Measurements from ENCODE around the gene POU2F2. TPM values are rescaled to one million over a fixed set of nuclear protein-coding genes. Genes with fewer than 3 reads are reported as not detected.
A peak's percentile ranks its signal among the peaks of the same experiment; 100 is the strongest.

The POU2F2 gene
- total and polyA plus RNA-seq, 2 experiments from 2014 or later = 1.5 to 3.0 TPM

DNA sequence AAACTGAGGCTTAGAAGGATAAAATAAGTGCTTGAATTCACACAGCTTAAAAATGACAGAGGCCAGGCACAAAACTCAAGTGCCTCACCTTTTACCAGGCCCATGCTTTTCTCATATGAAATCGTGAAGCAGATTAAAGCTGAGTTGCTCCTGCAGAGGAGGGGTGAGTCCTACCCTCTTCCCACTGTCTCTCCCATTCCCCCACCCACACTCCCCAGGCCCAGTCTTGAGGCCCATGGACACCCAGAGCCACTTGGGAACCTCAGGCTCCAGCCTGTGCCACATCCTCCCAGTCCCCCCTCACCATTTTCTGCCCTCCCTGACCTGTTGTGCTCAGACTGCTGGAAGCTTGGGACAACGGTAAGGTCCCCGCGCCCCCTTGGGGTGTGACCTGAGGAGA lies 38.7 kb downstream of the POU2F2 start:
- no peaks in the 10 kb centered on the region for H3K9me2 ChIP-seq (ENCODE audit: insufficient read depth)
- TF ChIP-seq EZH2phosphoT487 (IDR thresholded peaks at IDR 0.05; ENCODE audit: insufficient read depth, low read depth) = no peak
- no peak for TF ChIP-seq EZH2 (IDR thresholded peaks at IDR 0.05; ENCODE audit: insufficient read depth, poor library complexity, severe bottlenecking)
- H3K9ac ChIP-seq = no peak overlapping the region
- WGBS, 2 experiments (ENCODE audit: low coverage in 1 of 2, low lambda C conversion rate in 2 of 2, missing lambda C conversion rate in 2 of 2) = 42 to 52% methylated on average over 4 of the region's 4 CpGs
- no peak for DNase-seq
- H3K36me3 ChIP-seq (ENCODE audit: low read depth) = no peaks in the 10 kb centered on the region
- H3K9me3 ChIP-seq (ENCODE audit: low read depth) = no peaks in the 10 kb centered on the region
- H3K79me2 ChIP-seq (ENCODE audit: insufficient read depth) = no peaks in the 10 kb centered on the region
- peaks cover 9% of the 10 kb centered on the region for H3K4me1 ChIP-seq (ENCODE audit: insufficient read depth)
- H4K20me1 ChIP-seq (ENCODE audit: insufficient read depth) = no peaks in the 10 kb centered on the region
- in situ Hi-C loops (cut with MboI) = no loop called here
- H3K4me2 ChIP-seq (ENCODE audit: unreplicated experiment) = no peak overlapping the region
- H2AFZ ChIP-seq = no peak overlapping the region
- no peaks in the 10 kb centered on the region for H3F3A ChIP-seq (ENCODE audit: insufficient read depth)
- H3K27me3 ChIP-seq (replicated peaks; ENCODE audit: insufficient read depth) = no peaks in the 10 kb centered on the region
- no peak overlapping the region for H3K4me3 ChIP-seq
- H3K27ac ChIP-seq = no peak overlapping the region

DNA sequence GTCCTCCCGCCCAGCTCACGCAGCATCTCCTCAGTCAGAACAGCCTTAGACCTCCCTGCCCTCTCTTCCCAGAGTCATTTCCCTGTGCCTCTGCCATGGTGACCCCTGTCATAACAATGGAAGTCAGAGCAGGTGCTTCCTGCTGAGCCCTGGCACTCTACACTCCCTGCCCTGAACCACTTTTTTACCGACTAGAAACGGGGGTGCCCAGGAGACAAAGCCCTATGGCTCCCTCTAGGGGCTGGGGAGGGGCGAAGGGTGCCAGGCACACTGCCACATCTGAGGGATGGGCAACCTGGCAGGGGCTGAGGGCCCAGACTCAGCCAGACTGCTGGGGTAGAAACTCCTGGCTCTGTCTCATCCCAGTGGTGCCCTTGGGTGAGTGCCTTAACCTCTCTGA lies 39.9 kb downstream of the POU2F2 start:
- H2AFZ ChIP-seq = no peak overlapping the region
- H4K20me1 ChIP-seq (ENCODE audit: insufficient read depth) = no peaks in the 10 kb centered on the region
- H3K9ac ChIP-seq = no peak overlapping the region
- no peaks in the 10 kb centered on the region for H3K9me3 ChIP-seq (ENCODE audit: low read depth)
- no peak overlapping the region for H3K4me2 ChIP-seq (ENCODE audit: unreplicated experiment)
- peaks cover 17% of the 10 kb centered on the region for H3K4me1 ChIP-seq (ENCODE audit: insufficient read depth)
- H3K9me2 ChIP-seq (ENCODE audit: insufficient read depth) = no peaks in the 10 kb centered on the region
- 0 out of 2 replicates have a peak, but pooled peaks cover 9% of the 10 kb centered on the region for H3F3A ChIP-seq (ENCODE audit: insufficient read depth)
- DNase-seq = peak; percentile 37
- in situ Hi-C loops (cut with MboI) = no loop called here
- H3K4me3 ChIP-seq = no peak overlapping the region
- TF ChIP-seq EZH2 (IDR thresholded peaks at IDR 0.05; ENCODE audit: insufficient read depth, poor library complexity, severe bottlenecking) (no peak), EZH2phosphoT487 (IDR thresholded peaks at IDR 0.05; ENCODE audit: insufficient read depth, low read depth) (no peak)
- no peaks in the 10 kb centered on the region for H3K27me3 ChIP-seq (replicated peaks; ENCODE audit: insufficient read depth)
- H3K27ac ChIP-seq = no peak overlapping the region
- no peaks in the 10 kb centered on the region for H3K79me2 ChIP-seq (ENCODE audit: insufficient read depth)
- 67 to 71% methylated on average over 5 of the region's 5 CpGs for WGBS, 2 experiments (ENCODE audit: low coverage in 1 of 2, low lambda C conversion rate in 2 of 2, missing lambda C conversion rate in 2 of 2)
- H3K36me3 ChIP-seq (ENCODE audit: low read depth) = no peaks in the 10 kb centered on the region

DNA sequence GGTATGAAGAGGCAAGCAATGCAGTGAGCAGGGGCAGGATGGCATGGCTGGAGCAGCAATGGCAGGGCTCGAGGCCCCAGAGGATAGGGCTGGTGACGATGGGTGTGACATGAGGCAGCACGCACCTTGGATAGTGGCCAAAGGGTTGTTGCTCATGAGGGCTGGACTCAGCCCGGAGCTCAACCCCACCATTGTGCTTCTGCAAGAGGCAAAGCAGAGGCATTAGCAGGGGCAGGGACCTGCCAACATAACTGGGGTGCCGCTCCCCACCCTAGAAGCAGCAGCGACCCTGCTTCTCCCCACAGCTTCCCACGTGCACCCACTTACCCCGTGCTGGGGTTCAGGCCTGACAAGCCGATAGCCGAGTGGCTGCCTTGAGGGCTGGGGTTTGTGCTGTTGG lies 40.5 kb downstream of the POU2F2 start:
- H3K4me1 ChIP-seq (ENCODE audit: insufficient read depth) = peaks cover 17% of the 10 kb centered on the region
- no peaks in the 10 kb centered on the region for H4K20me1 ChIP-seq (ENCODE audit: insufficient read depth)
- in situ Hi-C loops (cut with MboI) = no loop called here
- TF ChIP-seq EZH2 (IDR thresholded peaks at IDR 0.05; ENCODE audit: insufficient read depth, poor library complexity, severe bottlenecking) (no peak), EZH2phosphoT487 (IDR thresholded peaks at IDR 0.05; ENCODE audit: insufficient read depth, low read depth) (no peak)
- DNase-seq = peak; percentile 79
- no peaks in the 10 kb centered on the region for H3K27me3 ChIP-seq (replicated peaks; ENCODE audit: insufficient read depth)
- 54 to 59% methylated on average over 10 of the region's 10 CpGs for WGBS, 2 experiments (ENCODE audit: low coverage in 1 of 2, low lambda C conversion rate in 2 of 2, missing lambda C conversion rate in 2 of 2)
- H3K4me3 ChIP-seq = no peak overlapping the region
- H3F3A ChIP-seq (ENCODE audit: insufficient read depth) = 0 out of 2 replicates have a peak, but pooled peaks cover 9% of the 10 kb centered on the region
- no peaks in the 10 kb centered on the region for H3K9me2 ChIP-seq (ENCODE audit: insufficient read depth)
- H3K9me3 ChIP-seq (ENCODE audit: low read depth) = no peaks in the 10 kb centered on the region
- no peaks in the 10 kb centered on the region for H3K36me3 ChIP-seq (ENCODE audit: low read depth)
- no peaks in the 10 kb centered on the region for H3K79me2 ChIP-seq (ENCODE audit: insufficient read depth)
- H2AFZ ChIP-seq = no peak overlapping the region
- H3K9ac ChIP-seq = no peak overlapping the region
- no peak overlapping the region for H3K4me2 ChIP-seq (ENCODE audit: unreplicated experiment)
- H3K27ac ChIP-seq = no peak overlapping the region

DNA sequence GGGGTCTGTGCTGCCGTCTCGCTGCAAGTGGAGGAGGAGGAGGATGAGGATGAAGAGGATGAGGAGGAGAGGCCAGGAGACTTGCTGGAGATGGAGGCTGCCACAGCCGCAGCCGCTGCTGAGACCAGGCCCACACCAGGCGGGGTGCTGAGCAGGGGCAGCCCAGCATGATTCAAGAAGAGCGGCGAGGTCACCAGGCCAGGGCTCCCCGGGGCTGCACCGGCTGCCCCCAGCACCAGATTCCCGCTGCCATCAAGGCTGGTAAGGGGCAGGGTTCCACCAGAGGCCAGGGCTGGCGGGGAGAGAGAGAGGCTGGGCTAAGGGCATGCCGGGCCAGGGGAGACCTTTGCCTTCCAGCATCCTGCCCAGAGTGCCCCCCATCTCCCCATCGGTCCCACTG lies 40.9 kb downstream of the POU2F2 start:
- no peak overlapping the region for H3K4me3 ChIP-seq
- H3K9ac ChIP-seq = no peak overlapping the region
- H3K9me3 ChIP-seq (ENCODE audit: low read depth) = no peaks in the 10 kb centered on the region
- H2AFZ ChIP-seq = no peak overlapping the region
- TF ChIP-seq EZH2phosphoT487 (IDR thresholded peaks at IDR 0.05; ENCODE audit: insufficient read depth, low read depth) = no peak
- no peak for TF ChIP-seq EZH2 (IDR thresholded peaks at IDR 0.05; ENCODE audit: insufficient read depth, poor library complexity, severe bottlenecking)
- in situ Hi-C loops (cut with MboI) = no loop called here
- H3K27me3 ChIP-seq (replicated peaks; ENCODE audit: insufficient read depth) = no peaks in the 10 kb centered on the region
- H3K4me1 ChIP-seq (ENCODE audit: insufficient read depth) = peaks cover 17% of the 10 kb centered on the region
- H3F3A ChIP-seq (ENCODE audit: insufficient read depth) = 0 out of 2 replicates have a peak, but pooled peaks cover 9% of the 10 kb centered on the region
- H3K36me3 ChIP-seq (ENCODE audit: low read depth) = no peaks in the 10 kb centered on the region
- H3K9me2 ChIP-seq (ENCODE audit: insufficient read depth) = no peaks in the 10 kb centered on the region
- WGBS, 2 experiments (ENCODE audit: low coverage in 1 of 2, low lambda C conversion rate in 2 of 2, missing lambda C conversion rate in 2 of 2) = 89 to 90% methylated on average over 11 to 13 of the region's 13 CpGs
- H3K27ac ChIP-seq = no peak overlapping the region
- H4K20me1 ChIP-seq (ENCODE audit: insufficient read depth) = no peaks in the 10 kb centered on the region
- no peak for DNase-seq
- H3K79me2 ChIP-seq (ENCODE audit: insufficient read depth) = no peaks in the 10 kb centered on the region
- H3K4me2 ChIP-seq (ENCODE audit: unreplicated experiment) = no peak overlapping the region

DNA sequence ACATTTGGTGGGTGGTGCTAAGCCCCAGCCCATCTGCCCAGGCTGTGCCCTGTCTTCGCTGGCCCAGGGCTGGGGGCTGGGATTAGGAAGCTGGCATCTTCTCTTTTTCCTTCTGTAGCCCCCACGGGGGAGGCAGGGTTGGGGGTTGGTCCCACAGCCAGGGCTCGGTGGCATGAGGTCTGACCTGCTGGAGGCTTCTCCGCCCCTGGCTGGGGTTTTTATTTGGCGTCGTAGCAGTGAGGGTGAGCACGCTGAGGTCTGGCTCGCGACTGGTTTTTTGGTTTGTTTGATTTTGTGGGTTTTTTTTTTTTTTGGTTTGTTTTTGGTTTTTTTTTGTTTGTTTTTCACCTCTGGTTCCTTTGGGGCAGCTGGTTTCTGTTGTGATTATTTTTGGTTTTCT lies 41.6 kb downstream of the POU2F2 start:
- Histone ChIP-seq H3K4me1 (ENCODE audit: insufficient read depth) (peaks cover 17% of the 10 kb centered on the region), H4K20me1 (ENCODE audit: insufficient read depth) (no peaks in the 10 kb centered on the region), H3K4me3 (no peak overlapping the region), H3K36me3 (ENCODE audit: low read depth) (no peaks in the 10 kb centered on the region), H3K79me2 (ENCODE audit: insufficient read depth) (no peaks in the 10 kb centered on the region), H3K9ac (no peak overlapping the region), H3F3A (ENCODE audit: insufficient read depth) (peaks cover 14% of the 10 kb centered on the region; the same call in 1 of the 2 replicates), H3K27ac (no peak overlapping the region), H2AFZ (no peak overlapping the region), H3K9me2 (ENCODE audit: insufficient read depth) (no peaks in the 10 kb centered on the region), H3K27me3 (replicated peaks; ENCODE audit: insufficient read depth) (no peaks in the 10 kb centered on the region), H3K4me2 (ENCODE audit: unreplicated experiment) (no peak overlapping the region), H3K9me3 (ENCODE audit: low read depth) (no peaks in the 10 kb centered on the region)
- TF ChIP-seq EZH2 (IDR thresholded peaks at IDR 0.05; ENCODE audit: insufficient read depth, poor library complexity, severe bottlenecking) (no peak), EZH2phosphoT487 (IDR thresholded peaks at IDR 0.05; ENCODE audit: insufficient read depth, low read depth) (no peak)
- DNase-seq = no peak
- in situ Hi-C loops (cut with MboI) = no loop called here
- WGBS, 2 experiments (ENCODE audit: low coverage in 1 of 2, low lambda C conversion rate in 2 of 2, missing lambda C conversion rate in 2 of 2) = 89% methylated on average over 9 of the region's 9 CpGs
